Ishikawa (cell line): ENCODE data around the gene ANKRD6.

ENCODE experiments used
- FOXM1 ChIP-seq: IDR thresholded peaks from 2 replicates; pipeline ENCODE4 v1.6.1; 2012; ENCODE audit warnings: low read depth, borderline replicate concordance
- NFIC ChIP-seq: IDR thresholded peaks from 2 replicates; pipeline ENCODE4 v1.6.1; 2012
- REST ChIP-seq: IDR thresholded peaks from 2 replicates; pipeline ENCODE4 v1.6.1; 2012; ENCODE audit warnings: low read depth, mild to moderate bottlenecking
- TAF1 ChIP-seq: IDR thresholded peaks from 2 replicates; pipeline ENCODE4 v1.6.1; 2012; ENCODE audit warnings: low read depth, mild to moderate bottlenecking

GRCh38 chr6:89494131-89494793 lies 61.3 kb downstream of the ANKRD6 start:
- TF ChIP-seq NFIC, result no peak
- TF ChIP-seq FOXM1, result no peak
- no peak for TF ChIP-seq TAF1
- TF ChIP-seq REST, result no peak
